GM19467 (cell line): ENCODE measurements around the gene TBRG4.
"Not testable (repeated sequence)": the region's sequence is repeated elsewhere in the genome, so short reads cannot be mapped to it uniquely, and the experiment has no call there.

Source experiments
- ATAC-seq: cut with Tn5 transposase; IDR thresholded peaks from one replicate; pipeline ENCODE4 v1.9.1; 2021; ENCODE audit warnings: mild to moderate bottlenecking, moderate library complexity; ENCODE audit not compliant: unreplicated experiment

TBRG4 gene

GRCh38 chr7:45118292-45118691, 6.8 kb upstream of the TBRG4 start:
- ATAC-seq = no peak

GRCh38 chr7:45117582-45117981, 6.1 kb upstream of the TBRG4 start:
- ATAC-seq = no peak

GRCh38 chr7:45116048-45116447, 4.6 kb upstream of the TBRG4 start:
- no peak for ATAC-seq

GRCh38 chr7:45114926-45115325, 3.4 kb upstream of the TBRG4 start:
- ATAC-seq = no peak

GRCh38 chr7:45114257-45114656, 2.8 kb upstream of the TBRG4 start:
- not testable (repeated sequence) for ATAC-seq

GRCh38 chr7:45112648-45113047, 1.2 kb upstream of the TBRG4 start:
- no peak for ATAC-seq

GRCh38 chr7:45108863-45109262, 2.6 kb downstream of the TBRG4 start:
- ATAC-seq = no peak

- ATAC-seq = no peak
Measured at GRCh38 chr7:45107356-45107755, 4.1 kb downstream of the TBRG4 start.

- ATAC-seq = no peak
Measured at GRCh38 chr7:45106820-45107219, 4.7 kb downstream of the TBRG4 start.

- no peak for ATAC-seq
Measured at GRCh38 chr7:45105588-45106188, 5.8 kb downstream of the TBRG4 start.

- ATAC-seq = no peak
Measured at GRCh38 chr7:45104844-45105587, 6.5 kb downstream of the TBRG4 start.

- ATAC-seq = no peak
Measured at GRCh38 chr7:45103958-45104843, 7.3 kb downstream of the TBRG4 start.

GRCh38 chr7:45102785-45103712, 8.4 kb downstream of the TBRG4 start:
- ATAC-seq = no peak

GRCh38 chr7:45101748-45102147, 9.7 kb downstream of the TBRG4 start:
- ATAC-seq = no peak

- no peak for ATAC-seq
Measured at GRCh38 chr7:45100761-45101480, 10.6 kb downstream of the TBRG4 start.

GRCh38 chr7:45099891-45100760, 11.4 kb downstream of the TBRG4 start:
- ATAC-seq = no peak

- ATAC-seq = no peak
Measured at GRCh38 chr7:45098983-45099839, 12.3 kb downstream of the TBRG4 start.

GRCh38 chr7:45092931-45093235, 18.6 kb downstream of the TBRG4 start:
- ATAC-seq = no peak
